HepG2 (cell line): ENCODE results near the gene TEAD3. TPM values are rescaled to one million over a fixed set of nuclear protein-coding genes. Genes with fewer than 3 reads are reported as not detected.

Experiments
- AGO2 ChIP-seq: fragments of 200-400 bp; formaldehyde crosslinking; optimal IDR thresholded peaks from 2 replicates; pipeline ENCODE3; 2017; ENCODE audit warnings: mild to moderate bottlenecking, low read depth, low read length, moderate library complexity
- CBX2 ChIP-seq, 2 experiments: fragments of 200-600 bp in 1 of 2; sonication (generic); formaldehyde crosslinking in 1 of 2; IDR thresholded peaks; 2 replicates each; pipeline versions ENCODE4 v1.7.0 to v1.8.1; 2018 to 2022; ENCODE audit warnings: low read depth in 2 of 2, low read length in 1 of 2, mild to moderate bottlenecking in 1 of 2, missing genetic modification reagents in 1 of 2
- ERF ChIP-seq: IDR thresholded peaks from 2 replicates; pipeline ENCODE4 v1.6.1; 2018; ENCODE audit warnings: missing biosample characterization, missing genetic modification reagents
- KIAA2018 ChIP-seq: sonication (generic); formaldehyde crosslinking; IDR thresholded peaks from 2 replicates; pipeline ENCODE4 v1.5.0; 2020; ENCODE audit warnings: mild to moderate bottlenecking, missing genetic modification reagents, borderline replicate concordance
- MEF2D ChIP-seq: sonication (generic); formaldehyde crosslinking; IDR thresholded peaks from 2 replicates; pipeline ENCODE4 v1.5.1; 2020; ENCODE audit warnings: mild to moderate bottlenecking, missing genetic modification reagents
- NFIB ChIP-seq: sonication (generic); formaldehyde crosslinking; IDR thresholded peaks from 2 replicates; pipeline ENCODE4 v1.9.0; 2021; ENCODE audit warnings: missing genetic modification reagents, mild to moderate bottlenecking, borderline replicate concordance
- NFYB ChIP-seq: sonication (generic); formaldehyde crosslinking; IDR thresholded peaks from 2 replicates; pipeline ENCODE4 v1.4.0; 2020; ENCODE audit warnings: missing genetic modification reagents
- PHF21A ChIP-seq: sonication (generic); formaldehyde crosslinking; IDR thresholded peaks from 2 replicates; pipeline ENCODE4 v1.5.0; 2020; ENCODE audit warnings: mild to moderate bottlenecking, missing genetic modification reagents
- REXO4 ChIP-seq: sonication (generic); formaldehyde crosslinking; IDR thresholded peaks from 2 replicates; pipeline ENCODE4 v1.8.0; 2022; ENCODE audit warnings: missing genetic modification reagents, mild to moderate bottlenecking, borderline replicate concordance
- RFX3 ChIP-seq: IDR thresholded peaks from 2 replicates; pipeline ENCODE4 v1.6.1; 2016; ENCODE audit warnings: missing biosample characterization, missing genetic modification reagents
- SALL1 ChIP-seq: sonication (generic); formaldehyde crosslinking; IDR thresholded peaks from 2 replicates; pipeline ENCODE4 v1.8.0; 2022; ENCODE audit warnings: mild to moderate bottlenecking, missing genetic modification reagents
- SRSF1 ChIP-seq: fragments of 200-400 bp; formaldehyde crosslinking; optimal IDR thresholded peaks from 2 replicates; pipeline ENCODE3; 2017; ENCODE audit warnings: mild to moderate bottlenecking, low read depth, low read length, moderate library complexity
- XRCC5 ChIP-seq: fragments of 200-400 bp; formaldehyde crosslinking; optimal IDR thresholded peaks from 2 replicates; pipeline ENCODE3; 2017; ENCODE audit warnings: mild to moderate bottlenecking, low read length
- ZBTB46 ChIP-seq: sonication (generic); formaldehyde crosslinking; IDR thresholded peaks from 2 replicates; pipeline ENCODE4 v1.4.0; 2020; ENCODE audit warnings: mild to moderate bottlenecking, missing genetic modification reagents, borderline replicate concordance
- ZNF101 ChIP-seq: sonication (generic); formaldehyde crosslinking; IDR thresholded peaks from 2 replicates; pipeline ENCODE4 v1.4.0; 2020; ENCODE audit warnings: mild to moderate bottlenecking, low read depth, missing genetic modification reagents, borderline replicate concordance
- ZNF562 ChIP-seq: sonication (generic); formaldehyde crosslinking; IDR thresholded peaks from 2 replicates; pipeline ENCODE4 v1.8.0; 2022; ENCODE audit warnings: missing genetic modification reagents, borderline replicate concordance
- ZSCAN9 ChIP-seq: IDR thresholded peaks from 2 replicates; pipeline ENCODE4 v1.6.1; 2016; ENCODE audit warnings: borderline replicate concordance
- polyA plus RNA-seq, 8 experiments: library from polyadenylated mRNA; depleted of rRNA in 3 of 8; stranded (reverse) in 7 of 8; unstranded in 1 of 8; fragments of >200 nt; fragmentation: Illumina TruSeq in 4 of 8; extraction: Trizol in 4 of 8; gene quantifications; 2 replicates each; pipeline versions ENCODE4 v1.2.1 to v1.2.3, GENCODE V29; 2011 to 2016; ENCODE audit warnings: low read depth in 4 of 8, missing spikeins in 1 of 8, mixed read lengths in 1 of 8; ENCODE audit not compliant: insufficient read depth in 1 of 8
- total RNA-seq, 5 experiments: library from RNA; depleted of rRNA; stranded (reverse); fragments of >200 nt; fragmentation: Illumina TruSeq; extraction: Trizol; gene quantifications; 2 replicates each; pipeline ENCODE4 v1.2.3, GENCODE V29; 2016; ENCODE audit warnings: low read depth in 1 of 5
- TF ChIP-seq, protein P1 (sequence below): sonication (generic); formaldehyde crosslinking; IDR thresholded peaks from 2 replicates; pipeline ENCODE4 v1.5.0; 2020; ENCODE audit warnings: missing genetic modification reagents

The TEAD3 gene
- total and polyA plus RNA-seq, 2 of the 13 experiments (the other 11 are each of a cell fraction or from before 2014, with no cell fraction given) = 15.1 to 16.5 TPM

DNA sequence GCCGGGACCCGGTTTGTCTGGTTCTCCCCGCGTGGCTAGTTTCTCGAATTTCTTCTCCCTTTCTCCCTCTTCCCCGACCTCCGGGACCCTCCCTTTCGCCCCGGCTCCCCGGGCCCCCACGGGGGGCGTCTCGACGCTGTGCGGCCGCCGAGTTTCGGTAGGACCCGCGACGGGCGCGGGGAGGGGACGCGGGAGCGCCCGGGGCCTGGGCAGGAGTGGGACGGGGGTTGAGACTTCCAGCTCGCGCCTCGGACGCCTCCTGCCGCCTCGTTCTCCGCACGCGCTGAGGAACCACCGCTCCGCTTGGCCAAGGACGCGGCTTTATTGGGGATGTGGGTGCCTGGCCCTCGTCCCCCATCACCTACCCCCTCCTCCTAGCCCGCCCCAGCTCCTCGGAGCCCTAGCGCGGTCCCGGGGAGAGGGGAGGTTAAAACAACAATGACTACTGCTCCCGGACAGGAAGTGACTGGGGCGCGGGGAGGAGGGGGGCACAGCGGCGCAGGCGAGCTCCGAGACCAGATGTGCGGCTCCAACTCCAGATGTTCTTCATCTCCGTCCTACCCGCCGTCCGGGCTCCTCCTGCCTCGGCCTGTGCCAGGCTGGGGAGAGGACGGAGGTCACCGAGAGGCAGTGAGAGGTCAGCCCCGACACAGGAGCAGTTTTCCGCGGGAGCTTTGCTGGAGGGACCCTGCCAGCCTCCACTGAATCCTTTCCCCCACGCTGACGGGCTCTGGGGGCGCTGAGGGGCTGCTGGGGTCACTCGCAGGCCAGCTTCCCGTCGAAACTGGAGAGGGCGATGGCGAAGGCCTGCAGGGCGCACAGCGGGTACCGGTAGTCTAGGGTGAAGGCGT lies 917 bp upstream of the TEAD3 start (continued):
- no peak for TF ChIP-seq KIAA2018 (CRISPR knock-in tag)
- no peak for TF ChIP-seq ZBTB46
- peak; percentile 24; the same call in 1 of the 2 replicates for TF ChIP-seq MEF2D
- 0 out of 2 replicates have a peak, but pooled peaks have one; percentile 83 for TF ChIP-seq NFIB (CRISPR knock-in tag)
- TF ChIP-seq REXO4 = 0 out of 2 replicates have a peak, but pooled peaks have one; percentile 70
- peak; percentile 81; the same call in 1 of the 2 replicates for TF ChIP-seq ZNF562 (CRISPR knock-in tag)
- peak; percentile 80 for TF ChIP-seq SALL1 (CRISPR knock-in tag)
- peak; percentile 86 for TF ChIP-seq ZSCAN9 (CRISPR knock-in tag)
- TF ChIP-seq ERF (CRISPR knock-in tag) = peak; percentile 85
- peak; percentile 53; the same call in 1 of the 2 replicates for TF ChIP-seq PHF21A (CRISPR knock-in tag)
- no peak for TF ChIP-seq RFX3 (CRISPR knock-in tag)
- TF ChIP-seq, protein P1, sequence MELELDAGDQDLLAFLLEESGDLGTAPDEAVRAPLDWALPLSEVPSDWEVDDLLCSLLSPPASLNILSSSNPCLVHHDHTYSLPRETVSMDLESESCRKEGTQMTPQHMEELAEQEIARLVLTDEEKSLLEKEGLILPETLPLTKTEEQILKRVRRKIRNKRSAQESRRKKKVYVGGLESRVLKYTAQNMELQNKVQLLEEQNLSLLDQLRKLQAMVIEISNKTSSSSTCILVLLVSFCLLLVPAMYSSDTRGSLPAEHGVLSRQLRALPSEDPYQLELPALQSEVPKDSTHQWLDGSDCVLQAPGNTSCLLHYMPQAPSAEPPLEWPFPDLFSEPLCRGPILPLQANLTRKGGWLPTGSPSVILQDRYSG (CRISPR knock-in tag) = peak; percentile 88
- no peak; the same call in 1 of the 2 replicates for TF ChIP-seq NFYB
- TF ChIP-seq ZNF101 = peak; percentile 81; the same call in 1 of the 2 replicates
- TF ChIP-seq XRCC5 = no peak
- no peak for TF ChIP-seq CBX2 (IDR thresholded peaks at IDR 0.05; ENCODE audit: low read depth, low read length)
- 0 out of 2 replicates have a peak, but pooled peaks have one; percentile 18 for TF ChIP-seq CBX2 (CRISPR knock-in tag; IDR thresholded peaks at IDR 0.05; ENCODE audit: low read depth)
- no peak for TF ChIP-seq SRSF1
- peak; percentile 83 for TF ChIP-seq AGO2
